ENCODE measurements around the gene ASB16. TPM values are rescaled to one million over a fixed set of nuclear protein-coding genes. Genes with fewer than 3 reads are reported as not detected.

ASB16 gene
- total and polyA plus RNA-seq, 9 of the 15 experiments (the other 6 are each of a cell fraction or from before 2014, with no cell fraction given) = 0.03 to 0.07 TPM; not detected in 7

- in situ Hi-C loops (cut with MboI) = no loop called here
- ATAC-seq = peak; percentile 15; the same call in 2 of the 3 replicates
- DNase-seq (ENCODE audit: extremely low read depth in 1 of 4, low spot score in 3 of 4) = no peak
- H3K36me3 ChIP-seq (ENCODE audit: control insufficient read depth, insufficient read depth, low read length) = no peaks in the 10 kb centered on the region
- POLR2A ChIA-PET = interaction anchor here (0.6 to 4.5 kb wide), 19 partner anchors 10 to 285 kb away, joined by 3 to 49 read pairs (median 4); partner anchors contain the start of gene LSM12
- H3K79me2 ChIP-seq (ENCODE audit: control insufficient read depth, insufficient read depth, low read length) = peaks cover 12% of the 10 kb centered on the region
- 6% methylated on average over 14 of the region's 32 CpGs for WGBS (ENCODE audit: insufficient coverage, low coverage, missing lambda C conversion rate)
- H2AFZ ChIP-seq (ENCODE audit: low read depth, low read length) = peak overlapping the region; percentile 79
- peak overlapping the region; percentile 93 for H3K4me3 ChIP-seq
- intact Hi-C loops (cut with micrococcal nuclease) = no loop called here
- H3K27me3 ChIP-seq (ENCODE audit: control insufficient read depth in 2 of 2, insufficient read depth in 2 of 2, low read length in 2 of 2) = no peaks in the 10 kb centered on the region; a peak in 1 of 5 replicates
- no TSS peak for BruUV-seq (replicated peaks)
- no peaks in the 10 kb centered on the region for H3K9me3 ChIP-seq (replicated peaks; ENCODE audit: control insufficient read depth, insufficient read depth, low read depth, low read length)
- peak overlapping the region; percentile 94 to 95 for H3K9ac ChIP-seq (ENCODE audit: insufficient read depth in 1 of 2, low read depth in 2 of 2, low read length in 2 of 2)
- no peak for FAIRE-seq
- H3K4me2 ChIP-seq (ENCODE audit: insufficient read depth, low read length) = peak overlapping the region; percentile 87
- H3K27ac ChIP-seq (ENCODE audit: extremely low read depth, low read depth, low read length) = peak overlapping the region; percentile 85
- H3K9me1 ChIP-seq (ENCODE audit: control insufficient read depth, insufficient read depth, low read length) = no peaks in the 10 kb centered on the region
- peaks cover 10 to 35% of the 10 kb centered on the region in 2 experiments; a peak in 4 of 5 replicates for H3K4me1 ChIP-seq (replicated peaks in 1 of 2; ENCODE audit: control insufficient read depth in 2 of 2, insufficient read depth in 2 of 2, low read length in 2 of 2)
- CTCF ChIA-PET (ENCODE audit: low intra/inter-chr PET ratio) = no interaction called here
- H4K20me1 ChIP-seq (replicated peaks; ENCODE audit: control insufficient read depth, insufficient read depth, low read length) = peaks cover 19% of the 10 kb centered on the region; the same call in 1 of the 2 replicates
- no peak for TF ChIP-seq ZBTB9 (CRISPR knock-in tag; IDR thresholded peaks at IDR 0.05)
- 0 out of 2 replicates have a peak, but pooled peaks have one; percentile 24 for TF ChIP-seq GABPB1 (CRISPR knock-in tag; IDR thresholded peaks at IDR 0.05)
- TF ChIP-seq PCBP1 (IDR thresholded peaks at IDR 0.05; ENCODE audit: low read depth, low read length, poor library complexity, severe bottlenecking) = peak; percentile 14
- TF ChIP-seq GATAD2B (IDR thresholded peaks at IDR 0.05; ENCODE audit: borderline replicate concordance) = no peak
- no peak for TF ChIP-seq FOSL1 (tag; conservative IDR thresholded peaks at IDR 0.05)
- no peak for TF ChIP-seq STAT5A (IDR thresholded peaks at IDR 0.05; ENCODE audit: borderline replicate concordance, low read length)
- TF ChIP-seq, protein P1, sequence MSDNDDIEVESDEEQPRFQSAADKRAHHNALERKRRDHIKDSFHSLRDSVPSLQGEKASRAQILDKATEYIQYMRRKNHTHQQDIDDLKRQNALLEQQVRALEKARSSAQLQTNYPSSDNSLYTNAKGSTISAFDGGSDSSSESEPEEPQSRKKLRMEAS (CRISPR knock-in tag; IDR thresholded peaks at IDR 0.05) = peak; percentile 49; the same call in 1 of the 2 replicates
- TF ChIP-seq, protein P2, sequence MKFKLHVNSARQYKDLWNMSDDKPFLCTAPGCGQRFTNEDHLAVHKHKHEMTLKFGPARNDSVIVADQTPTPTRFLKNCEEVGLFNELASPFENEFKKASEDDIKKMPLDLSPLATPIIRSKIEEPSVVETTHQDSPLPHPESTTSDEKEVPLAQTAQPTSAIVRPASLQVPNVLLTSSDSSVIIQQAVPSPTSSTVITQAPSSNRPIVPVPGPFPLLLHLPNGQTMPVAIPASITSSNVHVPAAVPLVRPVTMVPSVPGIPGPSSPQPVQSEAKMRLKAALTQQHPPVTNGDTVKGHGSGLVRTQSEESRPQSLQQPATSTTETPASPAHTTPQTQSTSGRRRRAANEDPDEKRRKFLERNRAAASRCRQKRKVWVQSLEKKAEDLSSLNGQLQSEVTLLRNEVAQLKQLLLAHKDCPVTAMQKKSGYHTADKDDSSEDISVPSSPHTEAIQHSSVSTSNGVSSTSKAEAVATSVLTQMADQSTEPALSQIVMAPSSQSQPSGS (CRISPR knock-in tag; IDR thresholded peaks at IDR 0.05) = no peak
- TF ChIP-seq, protein P3, sequence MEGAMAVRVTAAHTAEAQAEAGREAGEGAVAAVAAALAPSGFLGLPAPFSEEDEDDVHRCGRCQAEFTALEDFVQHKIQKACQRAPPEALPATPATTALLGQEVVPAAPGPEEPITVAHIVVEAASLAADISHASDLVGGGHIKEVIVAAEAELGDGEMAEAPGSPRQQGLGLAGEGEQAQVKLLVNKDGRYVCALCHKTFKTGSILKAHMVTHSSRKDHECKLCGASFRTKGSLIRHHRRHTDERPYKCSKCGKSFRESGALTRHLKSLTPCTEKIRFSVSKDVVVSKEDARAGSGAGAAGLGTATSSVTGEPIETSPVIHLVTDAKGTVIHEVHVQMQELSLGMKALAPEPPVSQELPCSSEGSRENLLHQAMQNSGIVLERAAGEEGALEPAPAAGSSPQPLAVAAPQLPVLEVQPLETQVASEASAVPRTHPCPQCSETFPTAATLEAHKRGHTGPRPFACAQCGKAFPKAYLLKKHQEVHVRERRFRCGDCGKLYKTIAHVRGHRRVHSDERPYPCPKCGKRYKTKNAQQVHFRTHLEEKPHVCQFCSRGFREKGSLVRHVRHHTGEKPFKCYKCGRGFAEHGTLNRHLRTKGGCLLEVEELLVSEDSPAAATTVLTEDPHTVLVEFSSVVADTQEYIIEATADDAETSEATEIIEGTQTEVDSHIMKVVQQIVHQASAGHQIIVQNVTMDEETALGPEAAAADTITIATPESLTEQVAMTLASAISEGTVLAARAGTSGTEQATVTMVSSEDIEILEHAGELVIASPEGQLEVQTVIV (CRISPR knock-in tag; IDR thresholded peaks at IDR 0.05; ENCODE audit: borderline replicate concordance) = no peak
- TF ChIP-seq ZBTB33 (CRISPR knock-in tag; IDR thresholded peaks at IDR 0.05) = no peak
- no peak for TF ChIP-seq TEAD1 (CRISPR knock-in tag; IDR thresholded peaks at IDR 0.05)
- TF ChIP-seq RUNX1 (IDR thresholded peaks at IDR 0.05; ENCODE audit: low read depth) = no peak
Measured at GRCh38 chr17:44122816-44123355, 47.6 kb upstream of the ASB16 start.
